Limb (tissue), 2 donors: ENCODE measurements around the gene TAS1R2.
"Not testable (repeated sequence)": the region's sequence is repeated elsewhere in the genome, so short reads cannot be mapped to it uniquely, and the experiment has no call there.

ENCODE experiments used
- DNase-seq, 2 donors: peaks; one replicate each; pipeline ENCODE4 v3.0.0-alpha.2; 2016; ENCODE audit errors: extremely low spot score in 2 of 2

Gene TAS1R2

GRCh38 chr1:18859560-18859959 is at the start of gene TAS1R2:
TAS1R2 (minus strand) TSS chr1:18859660; CDS start chr1:18859660, 0 bp downstream.
- no peak for DNase-seq

- DNase-seq: no peak
Measured at GRCh38 chr1:18907917-18908845, 48.7 kb upstream of the TAS1R2 start.

- peak; percentile 67 to 76 for DNase-seq
Measured at GRCh38 chr1:18907021-18907916, 47.8 kb upstream of the TAS1R2 start.

- DNase-seq: no peak
Measured at GRCh38 chr1:18903291-18903756, 43.9 kb upstream of the TAS1R2 start.

- DNase-seq: peak; percentile 95 to 98
Measured at GRCh38 chr1:18902523-18903290, 43.2 kb upstream of the TAS1R2 start, which contains the start of gene ALDH4A1. ALDH4A1 (minus strand) TSS chr1:18902555; CDS start chr1:18902523, 32 bp downstream.

- DNase-seq: no peak
Measured at GRCh38 chr1:18901952-18902522, 42.6 kb upstream of the TAS1R2 start.

GRCh38 chr1:18901147-18901951 is 41.9 kb upstream of the TAS1R2 start:
- DNase-seq: no peak

GRCh38 chr1:18900303-18900841 is 40.9 kb upstream of the TAS1R2 start:
- DNase-seq: peak in 1 of 2 donors; percentile 51

GRCh38 chr1:18899363-18900049 is 40.0 kb upstream of the TAS1R2 start:
- DNase-seq: no peak

GRCh38 chr1:18898567-18898966 is 39.1 kb upstream of the TAS1R2 start:
- DNase-seq: no peak

- no peak for DNase-seq
Measured at GRCh38 chr1:18895317-18895716, 35.9 kb upstream of the TAS1R2 start.

- DNase-seq: no peak
Measured at GRCh38 chr1:18893120-18893519, 33.7 kb upstream of the TAS1R2 start.

GRCh38 chr1:18891858-18892257 is 32.4 kb upstream of the TAS1R2 start:
- DNase-seq: not testable (repeated sequence)

- DNase-seq: no peak
Measured at GRCh38 chr1:18891426-18891780, 31.9 kb upstream of the TAS1R2 start.

- no peak for DNase-seq
Measured at GRCh38 chr1:18890706-18891425, 31.4 kb upstream of the TAS1R2 start.

- DNase-seq: no peak
Measured at GRCh38 chr1:18886003-18886335, 26.5 kb upstream of the TAS1R2 start.

- no peak for DNase-seq
Measured at GRCh38 chr1:18885311-18886002, 26.0 kb upstream of the TAS1R2 start.

GRCh38 chr1:18884727-18885126 is 25.3 kb upstream of the TAS1R2 start:
- no peak for DNase-seq
